Prostate gland (tissue), 2 donors: ENCODE measurements around the gene PRDM13. TPM values are rescaled to one million over a fixed set of nuclear protein-coding genes. Genes with fewer than 3 reads are reported as not detected.
"Not testable (repeated sequence)": the region's sequence is repeated elsewhere in the genome, so short reads cannot be mapped to it uniquely, and the experiment has no call there.

Source experiments
- DNase-seq: peaks from one replicate; pipeline ENCODE4 v3.0.0-alpha.2; 2019; ENCODE audit warnings: low spot score
- H3K27ac ChIP-seq, 2 donors: fragments of 200-600 bp; sonication (generic); 2 replicates each; pipeline ENCODE4 v1.5.1; 2017 to 2019
- H3K27me3 ChIP-seq: fragments of 200-600 bp; sonication (generic); replicated peaks from 2 replicates; pipeline ENCODE4 v1.5.1; 2019; ENCODE audit not compliant: insufficient read depth
- H3K36me3 ChIP-seq, 2 donors: fragments of 200-600 bp; sonication (generic); 1 replicate in 1 of 2; 2 replicates in 1 of 2; pipeline versions ENCODE4 v1.5.1 to v1.8.1; 2017 to 2019
- H3K4me1 ChIP-seq: fragments of 200-600 bp; sonication (generic); replicated peaks from 2 replicates; pipeline ENCODE4 v1.5.1; 2019
- H3K4me3 ChIP-seq, 2 donors: fragments of 200-600 bp; sonication (generic); 2 replicates each; pipeline ENCODE4 v1.5.1; 2017 to 2019
- H3K9me3 ChIP-seq: fragments of 200-600 bp; sonication (generic); 2 replicates; pipeline ENCODE4 v1.5.1; 2017
- POLR2A ChIP-seq: fragments of 450-650 bp; IDR thresholded peaks from one replicate; pipeline ENCODE4 v1.6.1; 2016; ENCODE audit warnings: antibody characterized with exemption, mild to moderate bottlenecking
- POLR2AphosphoS5 ChIP-seq: sonication (generic); formaldehyde crosslinking; IDR thresholded peaks from one replicate; pipeline ENCODE4 v1.6.1; 2017; ENCODE audit warnings: antibody characterized with exemption
- WGBS: methylation state at CpG from one replicate; pipeline ENCODE4 v1.1.5; 2018; 5-methylcytosine and 5-hydroxymethylcytosine counted together
- intact Hi-C: fragments of 100-400 bp; cut with DNase I; formaldehyde crosslinking; loops from one replicate; pipeline ENCODE4 v1.14.2; 2022
- total RNA-seq, 2 donors: library from RNA; depleted of rRNA; stranded (reverse); fragments of >200 nt; gene quantifications; one replicate each; pipeline ENCODE4 v1.1.0, GENCODE V29; 2016
- TF ChIP-seq, protein P1 (sequence below), 4 experiments: fragments of 200-600 bp in 2 of 4; fragments of 450-650 bp in 2 of 4; sonication (generic) in 2 of 4; IDR thresholded peaks; 1 replicate in 3 of 4; 2 replicates in 1 of 4; pipeline ENCODE4 v1.5.1; 2016 to 2019; ENCODE audit warnings: antibody characterized with exemption in 4 of 4, mild to moderate bottlenecking in 2 of 4, moderate library complexity in 2 of 4

PRDM13 gene
- total RNA-seq, 2 donors from 2014 or later: 0.74 TPM; not detected in 1

DNA sequence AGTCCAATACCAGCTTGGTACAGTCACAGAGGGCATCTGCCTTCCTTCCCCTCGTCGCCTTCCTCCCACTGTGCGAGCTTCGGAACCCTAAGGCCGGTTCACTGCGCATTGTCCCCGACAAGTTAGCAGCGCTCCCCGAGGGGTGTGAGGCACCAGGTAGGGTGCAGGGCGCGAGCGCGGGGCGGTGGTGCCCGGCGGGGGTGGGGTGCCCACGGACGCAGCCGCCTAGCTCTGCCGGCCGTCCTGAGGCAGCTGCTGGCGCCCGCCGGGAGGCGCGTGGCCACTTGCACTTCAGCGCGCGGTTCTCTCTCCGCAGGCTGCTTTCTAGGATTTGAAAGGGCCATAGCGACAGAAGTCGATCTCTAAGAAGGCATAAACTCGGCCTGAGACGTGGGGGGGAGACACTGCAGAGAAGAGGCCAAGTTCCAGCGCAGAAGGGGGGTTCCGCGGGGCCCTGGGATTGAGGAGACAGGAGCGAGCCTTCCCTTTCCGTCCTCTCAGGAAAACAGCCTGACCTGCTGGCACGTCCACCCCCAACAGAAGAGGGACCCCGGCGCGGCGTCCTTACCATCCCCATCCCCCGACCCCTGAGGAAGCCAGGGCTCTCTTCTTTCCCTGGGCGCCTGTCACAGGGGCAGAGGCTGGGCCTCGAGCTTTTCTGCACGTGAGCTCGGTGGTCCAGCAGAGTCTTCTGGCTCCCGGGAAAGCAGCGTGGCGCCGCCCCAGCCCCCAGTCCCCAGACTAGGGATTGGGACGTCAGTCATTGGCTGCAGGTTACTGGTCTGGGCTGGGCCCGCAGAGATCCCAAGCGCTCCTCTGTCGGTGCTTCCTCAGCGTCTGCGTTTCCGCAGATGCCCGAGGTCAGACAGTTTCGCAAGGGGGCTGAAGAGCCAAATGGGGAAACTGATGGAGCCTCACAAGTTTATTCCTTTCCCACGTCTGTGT is 15.6 kb upstream of the PRDM13 start:
- Histone ChIP-seq H3K36me3 (no peaks in the 10 kb centered on the region), H3K4me3 (no peak overlapping the region), H3K9me3 (no peaks in the 10 kb centered on the region), H3K4me1 (peaks cover 6% of the 10 kb centered on the region), H3K27ac (no peak overlapping the region), H3K27me3 (peaks cover 15% of the 10 kb centered on the region)
- TF ChIP-seq, protein P1, sequence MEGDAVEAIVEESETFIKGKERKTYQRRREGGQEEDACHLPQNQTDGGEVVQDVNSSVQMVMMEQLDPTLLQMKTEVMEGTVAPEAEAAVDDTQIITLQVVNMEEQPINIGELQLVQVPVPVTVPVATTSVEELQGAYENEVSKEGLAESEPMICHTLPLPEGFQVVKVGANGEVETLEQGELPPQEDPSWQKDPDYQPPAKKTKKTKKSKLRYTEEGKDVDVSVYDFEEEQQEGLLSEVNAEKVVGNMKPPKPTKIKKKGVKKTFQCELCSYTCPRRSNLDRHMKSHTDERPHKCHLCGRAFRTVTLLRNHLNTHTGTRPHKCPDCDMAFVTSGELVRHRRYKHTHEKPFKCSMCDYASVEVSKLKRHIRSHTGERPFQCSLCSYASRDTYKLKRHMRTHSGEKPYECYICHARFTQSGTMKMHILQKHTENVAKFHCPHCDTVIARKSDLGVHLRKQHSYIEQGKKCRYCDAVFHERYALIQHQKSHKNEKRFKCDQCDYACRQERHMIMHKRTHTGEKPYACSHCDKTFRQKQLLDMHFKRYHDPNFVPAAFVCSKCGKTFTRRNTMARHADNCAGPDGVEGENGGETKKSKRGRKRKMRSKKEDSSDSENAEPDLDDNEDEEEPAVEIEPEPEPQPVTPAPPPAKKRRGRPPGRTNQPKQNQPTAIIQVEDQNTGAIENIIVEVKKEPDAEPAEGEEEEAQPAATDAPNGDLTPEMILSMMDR (IDR thresholded peaks at IDR 0.05): no peak
- TF ChIP-seq POLR2AphosphoS5 (no peak), POLR2A (no peak)
- intact Hi-C loops: no loop called here
- 7% methylated on average over 51 of the region's 63 CpGs for WGBS
- no peak for DNase-seq

DNA sequence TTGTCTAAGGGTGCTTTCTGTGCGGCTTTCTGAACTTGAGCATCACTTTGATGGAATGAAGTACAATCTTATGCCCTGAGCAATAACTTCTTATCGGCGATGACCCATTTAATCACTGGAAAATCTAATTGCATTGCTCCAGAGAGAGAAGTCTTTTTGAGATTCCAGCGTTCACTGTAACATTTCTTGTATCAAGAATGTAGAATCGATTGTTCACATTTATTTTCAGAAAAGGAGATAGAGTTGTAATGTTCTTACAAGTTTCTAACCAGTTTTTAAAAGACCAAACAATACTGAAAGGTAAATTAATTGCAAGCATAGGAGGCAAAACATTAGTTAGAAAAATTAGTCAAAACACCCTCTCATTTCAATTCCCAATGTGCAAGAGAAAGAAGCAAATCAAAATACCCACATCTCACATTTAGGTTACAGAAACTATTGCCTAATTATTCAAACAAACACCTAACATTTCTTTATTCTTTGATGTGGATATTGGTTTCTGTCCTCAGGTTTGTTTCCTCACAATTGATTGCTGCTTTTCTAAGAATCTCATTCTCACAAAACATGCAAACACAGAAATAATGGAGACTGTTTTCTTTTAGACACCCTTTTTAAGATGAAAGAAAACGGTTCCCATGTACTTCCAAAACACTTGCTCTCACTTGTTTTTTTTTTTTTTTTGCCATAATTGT is 14.8 kb upstream of the PRDM13 start:
- DNase-seq: no peak
- Histone ChIP-seq H3K27ac (no peak overlapping the region), H3K36me3 (no peaks in the 10 kb centered on the region), H3K4me1 (peaks cover 6% of the 10 kb centered on the region), H3K9me3 (no peaks in the 10 kb centered on the region), H3K4me3 (no peak overlapping the region), H3K27me3 (peaks cover 15% of the 10 kb centered on the region)
- TF ChIP-seq POLR2AphosphoS5 (no peak), POLR2A (no peak)
- TF ChIP-seq, protein P1 (IDR thresholded peaks at IDR 0.05): no peak
- 19% methylated on average over 6 of the region's 6 CpGs for WGBS
- intact Hi-C loops: no loop called here

DNA sequence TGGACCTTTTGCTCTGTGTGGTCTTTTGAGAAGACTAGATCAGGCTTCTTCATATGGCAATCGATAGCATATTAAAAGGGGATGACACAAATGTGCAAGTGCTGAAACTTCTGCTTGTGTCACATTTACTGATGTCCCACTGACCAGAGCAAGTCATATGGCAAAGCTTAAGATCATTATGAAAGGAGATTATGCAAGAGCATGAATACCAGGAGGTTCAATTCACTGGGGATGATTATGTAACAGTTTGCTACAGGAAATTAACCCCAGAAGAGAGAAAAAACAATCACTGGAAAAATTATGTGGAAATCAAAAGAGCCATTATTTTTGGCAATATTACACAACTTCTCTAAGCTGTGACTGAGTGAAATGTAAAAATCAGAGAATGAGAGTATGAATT is 13.7 kb upstream of the PRDM13 start:
- Histone ChIP-seq H3K9me3 (no peaks in the 10 kb centered on the region), H3K27me3 (peaks cover 24% of the 10 kb centered on the region), H3K4me1 (peaks cover 6% of the 10 kb centered on the region), H3K4me3 (no peak overlapping the region), H3K27ac (no peak overlapping the region), H3K36me3 (no peaks in the 10 kb centered on the region)
- DNase-seq: no peak
- TF ChIP-seq POLR2A: no peak
- TF ChIP-seq, protein P1 (IDR thresholded peaks at IDR 0.05): no peak
- TF ChIP-seq POLR2AphosphoS5: no peak
- intact Hi-C loops: no loop called here
- 30% methylated on average over 1 of the region's 1 CpG for WGBS

- H3K9me3 ChIP-seq, H3K4me3 ChIP-seq, H3K27ac ChIP-seq, H3K36me3 ChIP-seq, H3K4me1 ChIP-seq, DNase-seq, intact Hi-C loops: not testable (repeated sequence)
- H3K27me3 ChIP-seq: peaks cover 24% of the 10 kb centered on the region
- WGBS: 68% methylated on average over 8 of the region's 8 CpGs
These were observed 11.9 kb upstream of the PRDM13 start for GRCh38 chr6:99594696-99595095.

DNA sequence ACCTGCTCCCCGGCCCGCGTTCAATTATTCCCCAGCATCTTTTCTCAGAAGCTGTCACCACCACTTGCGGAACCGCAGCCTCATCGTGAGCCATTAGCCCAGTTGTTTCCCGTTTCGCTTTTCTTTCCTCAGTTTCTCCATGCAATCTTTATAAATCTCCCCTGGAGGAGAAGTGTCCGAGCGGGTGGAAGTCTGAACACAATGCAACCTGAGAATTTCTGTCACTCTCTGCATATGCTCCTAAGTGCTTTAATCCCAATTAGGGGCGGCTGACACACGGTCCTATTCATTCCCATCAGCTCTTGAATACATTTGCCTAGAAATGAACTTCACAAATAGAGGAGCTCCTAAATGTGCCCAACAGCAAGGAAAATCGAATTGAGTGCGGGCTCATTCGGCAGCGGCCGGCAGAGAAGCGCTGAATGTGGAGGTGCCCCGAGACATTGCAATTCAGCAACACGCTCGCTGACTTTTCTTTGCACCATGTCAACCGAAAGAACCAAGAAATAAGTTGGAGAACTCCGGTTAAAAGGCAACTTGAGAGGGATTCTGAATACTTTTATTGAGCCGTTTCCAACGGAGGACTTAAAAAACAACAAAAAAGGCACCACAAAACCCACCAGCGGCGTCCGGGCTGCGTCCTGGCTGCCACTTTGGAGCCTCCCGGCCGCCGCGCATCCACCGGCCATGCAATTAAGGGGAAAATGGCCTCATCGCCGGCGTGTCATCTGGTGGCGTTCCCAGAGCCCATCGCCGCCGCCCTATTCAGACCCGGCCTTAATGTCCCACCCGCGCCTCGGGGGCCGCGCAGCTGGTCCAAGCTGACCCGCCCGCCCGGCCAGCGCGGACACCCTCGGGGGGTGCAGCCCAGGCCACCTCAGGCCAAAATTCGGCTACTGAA is 3.9 kb upstream of the PRDM13 start:
- H3K27me3 ChIP-seq: peaks cover 40% of the 10 kb centered on the region
- H3K27ac ChIP-seq: no peak overlapping the region
- H3K4me1 ChIP-seq: peaks cover 6% of the 10 kb centered on the region
- WGBS: 6% methylated on average over 54 of the region's 54 CpGs
- TF ChIP-seq, protein P1 (IDR thresholded peaks at IDR 0.05): no peak
- TF ChIP-seq POLR2A (no peak), POLR2AphosphoS5 (no peak)
- H3K4me3 ChIP-seq: no peak overlapping the region
- H3K9me3 ChIP-seq: no peaks in the 10 kb centered on the region
- no peak for DNase-seq
- no peaks in the 10 kb centered on the region for H3K36me3 ChIP-seq
- intact Hi-C loops: no loop called here
